ENCODE measurements around the gene CD300LF. TPM values are rescaled to one million over a fixed set of nuclear protein-coding genes. Genes with fewer than 3 reads are reported as not detected.

CD300LF gene
- 10 to 100 TPM in 1 of 4 donors, 1 to 10 TPM in 2, under 1 TPM in 1; 0.40 to 37.8 (median 3.7) TPM for total RNA-seq

DNA sequence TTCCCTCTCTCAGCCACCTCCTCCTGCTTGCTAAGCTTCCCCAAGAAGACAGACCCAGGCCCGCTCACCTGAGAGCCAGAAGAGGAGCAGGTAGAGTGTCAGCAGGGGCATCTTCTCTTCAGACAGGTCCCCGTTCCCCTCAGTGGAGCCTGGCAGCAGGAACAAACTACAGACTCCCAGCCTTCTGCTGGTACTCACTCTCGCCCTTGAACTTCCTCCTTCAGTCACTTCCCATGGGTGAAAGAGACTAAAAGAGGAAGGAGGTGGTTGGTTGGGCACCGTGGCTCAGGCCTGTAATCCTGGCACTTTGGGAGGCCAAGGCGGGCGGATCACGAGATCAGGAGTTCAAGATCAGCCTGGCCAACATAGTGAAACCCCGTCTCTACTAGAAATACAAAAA is at the start of gene CD300LF:
Gene CD300LF, minus strand, starts transcription at position 168 of the 400 bp plus-strand sequence. Its CDS starts 57 bp downstream, at position 111.
- Histone ChIP-seq H3K4me1 (peaks cover 0 to 5% (median 2%) of the 10 kb centered on the region in 4 donors), H3K9me3 (no peaks in the 10 kb centered on the region), H3K27me3 (peaks cover 7% of the 10 kb centered on the region), H3K27ac (peak within 1 kb of the TSS in 1 of 4 donors; percentile 17), H3K4me3 (no peak within 1 kb of the TSS), H3K36me3 (no peaks in the 10 kb centered on the region)
- intact Hi-C loops (cut with DNase I; ENCODE audit: low total_unique reads): no loop called here
- WGBS, 2 donors (ENCODE audit: low coverage in 1 of 2): 56% methylated on average over 8 of the region's 8 CpGs; no CpG with 5 or more reads in 1 of the 2 donors
- in situ Hi-C loops (cut with MboI; ENCODE audit: low pct_ligation_motif_present in 1 of 4, low pct_unique_long_range_greater_than_20kb in 1 of 4, low sequenced_read_pairs in 3 of 4): no loop called here
- no peak for TF ChIP-seq EP300 (IDR thresholded peaks at IDR 0.05; ENCODE audit: low read depth)
- TF ChIP-seq POLR2A (IDR thresholded peaks at IDR 0.05): no peak
- TF ChIP-seq, protein P1, sequence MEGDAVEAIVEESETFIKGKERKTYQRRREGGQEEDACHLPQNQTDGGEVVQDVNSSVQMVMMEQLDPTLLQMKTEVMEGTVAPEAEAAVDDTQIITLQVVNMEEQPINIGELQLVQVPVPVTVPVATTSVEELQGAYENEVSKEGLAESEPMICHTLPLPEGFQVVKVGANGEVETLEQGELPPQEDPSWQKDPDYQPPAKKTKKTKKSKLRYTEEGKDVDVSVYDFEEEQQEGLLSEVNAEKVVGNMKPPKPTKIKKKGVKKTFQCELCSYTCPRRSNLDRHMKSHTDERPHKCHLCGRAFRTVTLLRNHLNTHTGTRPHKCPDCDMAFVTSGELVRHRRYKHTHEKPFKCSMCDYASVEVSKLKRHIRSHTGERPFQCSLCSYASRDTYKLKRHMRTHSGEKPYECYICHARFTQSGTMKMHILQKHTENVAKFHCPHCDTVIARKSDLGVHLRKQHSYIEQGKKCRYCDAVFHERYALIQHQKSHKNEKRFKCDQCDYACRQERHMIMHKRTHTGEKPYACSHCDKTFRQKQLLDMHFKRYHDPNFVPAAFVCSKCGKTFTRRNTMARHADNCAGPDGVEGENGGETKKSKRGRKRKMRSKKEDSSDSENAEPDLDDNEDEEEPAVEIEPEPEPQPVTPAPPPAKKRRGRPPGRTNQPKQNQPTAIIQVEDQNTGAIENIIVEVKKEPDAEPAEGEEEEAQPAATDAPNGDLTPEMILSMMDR (IDR thresholded peaks at IDR 0.05): no peak
- no peak for TF ChIP-seq POLR2AphosphoS5 (IDR thresholded peaks at IDR 0.05)
- DNase-seq: peak; percentile 24

DNA sequence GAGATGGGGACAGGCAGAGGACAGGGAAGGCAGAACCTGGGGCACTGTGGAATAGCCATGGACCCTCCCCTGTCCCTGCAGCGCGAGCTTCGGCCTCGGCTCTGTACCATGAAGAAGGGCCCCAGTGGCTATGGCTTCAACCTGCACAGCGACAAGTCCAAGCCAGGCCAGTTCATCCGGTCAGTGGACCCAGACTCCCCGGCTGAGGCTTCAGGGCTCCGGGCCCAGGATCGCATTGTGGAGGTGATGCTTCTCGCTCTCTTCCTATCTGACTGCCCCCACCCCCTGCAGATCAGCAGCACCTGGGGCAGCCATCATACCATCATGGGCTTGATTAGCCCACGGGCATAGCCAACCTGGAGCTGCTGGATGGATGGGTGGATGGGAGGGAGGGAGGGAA is 49.2 kb upstream of the CD300LF start:
- H3K4me1 ChIP-seq: peaks cover 44 to 81% (median 64%) of the 10 kb centered on the region in 4 donors
- 98% methylated on average over 9 of the region's 11 CpGs; no CpG with 5 or more reads in 1 of the 2 donors for WGBS, 2 donors (ENCODE audit: low coverage in 1 of 2)
- in situ Hi-C loops (cut with MboI; ENCODE audit: low pct_ligation_motif_present in 1 of 4, low pct_unique_long_range_greater_than_20kb in 1 of 4, low sequenced_read_pairs in 3 of 4): no loop called here

DNA sequence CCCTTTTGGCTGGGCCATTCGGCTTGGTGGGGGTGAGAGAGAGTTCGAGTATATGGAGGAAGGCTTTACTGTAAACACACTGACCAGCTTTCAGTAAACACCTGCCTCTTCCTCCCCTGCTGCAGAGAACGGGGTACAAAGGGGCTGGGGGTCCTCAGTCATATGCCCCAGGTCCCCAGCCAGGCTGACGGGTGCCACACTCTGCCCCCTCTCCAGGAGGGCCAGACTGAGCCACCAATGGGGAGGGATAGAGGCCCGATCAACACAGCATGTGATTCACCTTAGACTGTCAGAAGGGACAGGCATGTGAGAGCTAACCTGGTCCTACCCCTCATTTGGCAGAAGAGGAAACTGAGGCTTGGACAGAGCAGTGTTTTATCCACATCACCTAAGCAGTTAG is 48.7 kb upstream of the CD300LF start:
- WGBS, 2 donors (ENCODE audit: low coverage in 1 of 2): 70% methylated on average over 5 of the region's 5 CpGs; no CpG with 5 or more reads in 1 of the 2 donors
- in situ Hi-C loops (cut with MboI; ENCODE audit: low pct_ligation_motif_present in 1 of 4, low pct_unique_long_range_greater_than_20kb in 1 of 4, low sequenced_read_pairs in 3 of 4): no loop called here
- Histone ChIP-seq H3K4me3 (no peak overlapping the region), H3K27me3 (no peaks in the 10 kb centered on the region), H3K36me3 (no peaks in the 10 kb centered on the region), H3K9me3 (no peaks in the 10 kb centered on the region), H3K4me1 (peaks cover 44 to 86% (median 68%) of the 10 kb centered on the region in 4 donors), H3K27ac (peak overlapping the region in 1 of 4 donors; percentile 65)
- TF ChIP-seq EP300 (IDR thresholded peaks at IDR 0.05; ENCODE audit: low read depth) (no peak), POLR2AphosphoS5 (IDR thresholded peaks at IDR 0.05) (no peak), POLR2A (IDR thresholded peaks at IDR 0.05) (no peak)
- TF ChIP-seq, protein P1 (IDR thresholded peaks at IDR 0.05): no peak
- intact Hi-C loops (cut with DNase I; ENCODE audit: low total_unique reads): no loop called here
- DNase-seq: no peak

More for the DNA sequence above, 49.2 kb upstream of the CD300LF start:
- no peaks in the 10 kb centered on the region for H3K27me3 ChIP-seq
- no peak overlapping the region for H3K27ac ChIP-seq
- TF ChIP-seq POLR2AphosphoS5 (IDR thresholded peaks at IDR 0.05) (no peak), POLR2A (IDR thresholded peaks at IDR 0.05) (no peak), EP300 (IDR thresholded peaks at IDR 0.05; ENCODE audit: low read depth) (no peak)
- TF ChIP-seq, protein P1 (IDR thresholded peaks at IDR 0.05): no peak
- peaks cover 0 to 2% (median 0%) of the 10 kb centered on the region in 4 donors for H3K36me3 ChIP-seq
- no peak overlapping the region for H3K4me3 ChIP-seq
- intact Hi-C loops (cut with DNase I; ENCODE audit: low total_unique reads): no loop called here
- no peaks in the 10 kb centered on the region for H3K9me3 ChIP-seq
- no peak for DNase-seq

DNA sequence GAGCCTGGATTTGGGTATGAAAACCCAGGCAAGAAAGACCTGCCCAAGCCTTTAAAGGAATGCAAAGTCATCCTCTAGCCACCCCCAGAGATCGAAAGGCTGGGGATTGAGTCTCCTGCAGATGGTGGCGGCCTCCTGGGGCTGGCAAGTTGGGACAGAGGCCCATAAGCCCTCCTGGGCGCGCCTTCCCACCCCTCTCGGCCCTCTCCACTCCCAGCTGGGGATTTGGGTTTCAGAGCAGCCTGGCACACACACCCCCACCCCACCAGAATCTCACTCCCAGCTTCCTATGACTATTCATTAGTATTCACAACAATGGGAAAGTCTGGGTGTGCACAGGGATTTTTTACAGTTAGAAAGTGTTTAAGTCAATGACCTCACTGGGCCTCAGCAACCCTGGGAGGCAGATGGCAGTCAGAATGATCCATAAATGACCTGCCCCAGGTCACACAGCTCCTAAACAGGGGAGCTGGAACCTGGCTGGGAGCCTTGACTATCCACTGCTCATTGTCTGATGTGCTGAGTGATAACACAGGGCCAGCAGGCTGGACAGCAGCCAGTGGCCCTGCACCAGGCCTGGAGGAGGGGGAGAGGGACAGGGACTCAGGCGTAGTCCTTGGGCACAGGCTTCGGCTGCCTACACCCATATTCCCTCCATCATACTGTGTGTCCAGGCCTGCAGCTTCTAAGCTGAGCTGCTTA is 47.8 kb upstream of the CD300LF start:
- no peaks in the 10 kb centered on the region for H3K27me3 ChIP-seq
- in situ Hi-C loops (cut with MboI; ENCODE audit: low pct_ligation_motif_present in 1 of 4, low pct_unique_long_range_greater_than_20kb in 1 of 4, low sequenced_read_pairs in 3 of 4): no loop called here
- 40 to 75% methylated on average over 1 to 7 of the region's 7 CpGs for WGBS, 2 donors (ENCODE audit: low coverage in 1 of 2)
- no peak for DNase-seq
- no peaks in the 10 kb centered on the region for H3K36me3 ChIP-seq
- H3K4me1 ChIP-seq: peaks cover 44 to 88% (median 68%) of the 10 kb centered on the region in 4 donors
- peak overlapping the region in 3 of 4 donors; percentile 33 to 65 (median 44) for H3K27ac ChIP-seq
- intact Hi-C loops (cut with DNase I; ENCODE audit: low total_unique reads): no loop called here
- TF ChIP-seq EP300 (IDR thresholded peaks at IDR 0.05; ENCODE audit: low read depth): no peak
- no peak for TF ChIP-seq POLR2A (IDR thresholded peaks at IDR 0.05)
- TF ChIP-seq, protein P1 (IDR thresholded peaks at IDR 0.05): no peak
- no peak for TF ChIP-seq POLR2AphosphoS5 (IDR thresholded peaks at IDR 0.05)
- no peak overlapping the region for H3K4me3 ChIP-seq
- H3K9me3 ChIP-seq: no peaks in the 10 kb centered on the region
